Breast epithelium (tissue), 3 donors: ENCODE data around the gene CLIP4.

ENCODE experiments used
- CTCF ChIP-seq, 3 donors: fragments of 450-650 bp; IDR thresholded peaks; one replicate each; pipeline ENCODE4 v1.5.1; 2016 to 2017; ENCODE audit warnings: antibody characterized with exemption in 3 of 3, mild to moderate bottlenecking in 3 of 3, moderate library complexity in 3 of 3
- POLR2AphosphoS5 ChIP-seq, 3 donors: sonication (generic); formaldehyde crosslinking; IDR thresholded peaks; one replicate each; pipeline ENCODE4 v1.6.1; 2017; ENCODE audit warnings: antibody characterized with exemption in 3 of 3

GRCh38 chr2:29235411-29235810 is 120.2 kb downstream of the CLIP4 start:
- no peak for TF ChIP-seq POLR2AphosphoS5 (IDR thresholded peaks at IDR 0.05)
- no peak for TF ChIP-seq CTCF (IDR thresholded peaks at IDR 0.05)
